Endodermal cell (in vitro differentiated cells): ENCODE results near the gene SOHLH1. TPM values are rescaled to one million over a fixed set of nuclear protein-coding genes. Genes with fewer than 3 reads are reported as not detected.

Source experiments
- DNase-seq: peaks from one replicate; pipeline ENCODE4 v3.0.0-alpha.2; 2017
- H3K27ac ChIP-seq: 2 replicates; pipeline ENCODE4 v1.5.1; 2013; ENCODE audit warnings: mild to moderate bottlenecking, low read depth, low read length, moderate library complexity
- H3K27me3 ChIP-seq: 2 replicates; pipeline ENCODE4 v1.6.1; 2013; ENCODE audit warnings: mild to moderate bottlenecking, low read length, moderate library complexity; ENCODE audit not compliant: insufficient read depth, control insufficient read depth, poor library complexity, severe bottlenecking
- H3K36me3 ChIP-seq: 2 replicates; pipeline ENCODE4 v1.7.0; 2013; ENCODE audit warnings: mild to moderate bottlenecking, low read length, moderate library complexity; ENCODE audit not compliant: control insufficient read depth, insufficient read depth
- H3K4me1 ChIP-seq: one replicate; pipeline ENCODE4 v1.7.0; 2013; ENCODE audit warnings: low read length; ENCODE audit not compliant: control insufficient read depth, insufficient read depth
- H3K4me3 ChIP-seq: 2 replicates; pipeline ENCODE4 v1.5.1; 2013; ENCODE audit warnings: mild to moderate bottlenecking, low read length, moderate library complexity
- H3K9ac ChIP-seq: 2 replicates; pipeline ENCODE4 v1.6.1; 2013; ENCODE audit warnings: mild to moderate bottlenecking, low read length, moderate library complexity; ENCODE audit not compliant: poor library complexity, severe bottlenecking; ENCODE audit errors: extremely low read depth
- H3K9me3 ChIP-seq: 2 replicates; pipeline ENCODE4 v1.6.1; 2013; ENCODE audit warnings: mild to moderate bottlenecking, low read length, moderate library complexity; ENCODE audit not compliant: control insufficient read depth
- H3K27ac Mint-ChIP-seq: 2 replicates; pipeline ENCODE4 v1.8.0; 2020; ENCODE audit warnings: mixed read lengths
- H3K27me3 Mint-ChIP-seq: 2 replicates; pipeline ENCODE4 v1.8.0; 2021; ENCODE audit warnings: mild to moderate bottlenecking, mixed read lengths; ENCODE audit not compliant: insufficient read depth
- H3K36me3 Mint-ChIP-seq: 2 replicates; pipeline ENCODE4 v1.8.0; 2020; ENCODE audit warnings: low read depth, mixed read lengths
- H3K4me1 Mint-ChIP-seq: 2 replicates; pipeline ENCODE4 v1.8.0; 2020; ENCODE audit warnings: mixed read lengths
- H3K4me3 Mint-ChIP-seq: 2 replicates; pipeline ENCODE4 v1.8.0; 2020; ENCODE audit warnings: mild to moderate bottlenecking, moderate library complexity, mixed read lengths
- H3K9me3 Mint-ChIP-seq: 2 replicates; pipeline ENCODE4 v1.8.0; 2020; ENCODE audit warnings: mild to moderate bottlenecking, mixed read lengths
- CTCF ChIP-seq: fragments of 200-600 bp; sonication (generic); conservative IDR thresholded peaks from 2 replicates; pipeline ENCODE4 v1.5.0; 2021; ENCODE audit warnings: antibody characterized with exemption, mild to moderate bottlenecking
- WGBS, 2 experiments: methylation state at CpG; one replicate each; pipeline versions ENCODE4 v1.1.5 to v1.1.7; 2013; ENCODE audit warnings: missing lambda C conversion rate in 2 of 2, mixed read lengths in 1 of 2; ENCODE audit not compliant: insufficient coverage in 1 of 2, insufficient read length in 1 of 2; 5-methylcytosine and 5-hydroxymethylcytosine counted together
- total RNA-seq, 2 donors: library from RNA; stranded (reverse); fragmentation: NEBNext Ultra II Directional in 1 of 2; extraction: Animal tissue kit (Norgen Biotek cat#: 25700) in 1 of 2; gene quantifications; 2 replicates in 1 of 2; 3 replicates in 1 of 2; pipeline ENCODE4 v1.2.1, GENCODE V29; 2021

The SOHLH1 gene
- total RNA-seq, 2 donors from 2014 or later: not detected

GRCh38 chr9:135732569-135733257, 33.4 kb upstream of the SOHLH1 start:
- Mint-ChIP-seq H3K9me3 (peaks cover 27% of the 10 kb centered on the region), H3K36me3 (no peaks in the 10 kb centered on the region), H3K27me3 (peaks cover 22% of the 10 kb centered on the region), H3K4me3 (no peak overlapping the region), H3K4me1 (no peaks in the 10 kb centered on the region), H3K27ac (no peak overlapping the region)
- TF ChIP-seq CTCF: no peak
- no peak for DNase-seq
- H3K4me3 ChIP-seq: no peak overlapping the region
- no peaks in the 10 kb centered on the region for H3K36me3 ChIP-seq
- no peaks in the 10 kb centered on the region for H3K4me1 ChIP-seq
- no peak overlapping the region for H3K9ac ChIP-seq
- H3K27ac ChIP-seq: no peak overlapping the region
- peaks cover 20% of the 10 kb centered on the region for H3K27me3 ChIP-seq
- H3K9me3 ChIP-seq: peaks cover 7% of the 10 kb centered on the region
- WGBS, 2 experiments: 85 to 90% methylated on average over 3 to 5 of the region's 6 CpGs

GRCh38 chr9:135731454-135731853, 32.2 kb upstream of the SOHLH1 start:
- no peak overlapping the region for H3K4me3 ChIP-seq
- Mint-ChIP-seq H3K4me3 (no peak overlapping the region), H3K4me1 (no peaks in the 10 kb centered on the region), H3K9me3 (peaks cover 27% of the 10 kb centered on the region), H3K27me3 (peaks cover 16% of the 10 kb centered on the region), H3K27ac (no peak overlapping the region), H3K36me3 (no peaks in the 10 kb centered on the region)
- no peaks in the 10 kb centered on the region for H3K4me1 ChIP-seq
- no peak for DNase-seq
- H3K9ac ChIP-seq: no peak overlapping the region
- H3K36me3 ChIP-seq: no peaks in the 10 kb centered on the region
- H3K27ac ChIP-seq: no peak overlapping the region
- peaks cover 9% of the 10 kb centered on the region for H3K27me3 ChIP-seq
- no peak for TF ChIP-seq CTCF
- H3K9me3 ChIP-seq: peaks cover 7% of the 10 kb centered on the region
- 87 to 96% methylated on average over 11 to 12 of the region's 12 CpGs for WGBS, 2 experiments

- Histone ChIP-seq H3K4me1 (no peaks in the 10 kb centered on the region), H3K9me3 (peaks cover 7% of the 10 kb centered on the region), H3K36me3 (no peaks in the 10 kb centered on the region), H3K9ac (no peak overlapping the region), H3K4me3 (no peak overlapping the region), H3K27me3 (no peaks in the 10 kb centered on the region), H3K27ac (no peak overlapping the region)
- H3K9me3 Mint-ChIP-seq: peaks cover 27% of the 10 kb centered on the region
- H3K4me1 Mint-ChIP-seq: no peaks in the 10 kb centered on the region
- H3K27ac Mint-ChIP-seq: no peak overlapping the region
- H3K27me3 Mint-ChIP-seq: peaks cover 13% of the 10 kb centered on the region
- no peak for TF ChIP-seq CTCF
- no peak for DNase-seq
- 85 to 90% methylated on average over 10 to 13 of the region's 13 CpGs for WGBS, 2 experiments
- no peaks in the 10 kb centered on the region for H3K36me3 Mint-ChIP-seq
- H3K4me3 Mint-ChIP-seq: no peak overlapping the region
These were observed 30.2 kb upstream of the SOHLH1 start for GRCh38 chr9:135729480-135729879.
